UCSD-AML1 (cell line): ENCODE results near the gene KLHL24.
"Not testable (repeated sequence)": the region's sequence is repeated elsewhere in the genome, so short reads cannot be mapped to it uniquely, and the experiment has no call there.

ENCODE experiments used
- DNase-seq: peaks from one replicate; lab custom pipeline; 2025; ENCODE audit not compliant: unreplicated experiment; lab: John Stamatoyannopoulos, UW

The KLHL24 gene

DNA sequence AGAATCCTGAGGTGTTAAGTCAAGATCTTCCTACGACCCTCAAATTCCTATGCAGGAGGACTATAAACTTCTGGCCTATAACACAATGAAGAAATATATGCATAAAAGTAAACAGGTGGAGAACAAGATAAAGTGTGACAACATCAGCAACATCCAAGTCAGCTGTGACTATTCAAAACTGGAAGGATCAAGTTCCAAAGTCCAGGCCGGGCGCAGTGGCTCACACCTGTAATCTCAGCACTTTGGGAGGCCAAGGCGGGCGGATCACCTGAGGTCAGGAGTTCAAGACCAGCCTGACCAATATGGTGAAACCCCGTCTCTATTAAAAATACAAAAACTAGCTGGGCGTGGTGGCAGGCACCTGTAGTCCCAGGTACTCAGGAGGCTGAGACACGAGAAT, 2.7 kb upstream of the KLHL24 start:
- not testable (repeated sequence) for DNase-seq

DNA sequence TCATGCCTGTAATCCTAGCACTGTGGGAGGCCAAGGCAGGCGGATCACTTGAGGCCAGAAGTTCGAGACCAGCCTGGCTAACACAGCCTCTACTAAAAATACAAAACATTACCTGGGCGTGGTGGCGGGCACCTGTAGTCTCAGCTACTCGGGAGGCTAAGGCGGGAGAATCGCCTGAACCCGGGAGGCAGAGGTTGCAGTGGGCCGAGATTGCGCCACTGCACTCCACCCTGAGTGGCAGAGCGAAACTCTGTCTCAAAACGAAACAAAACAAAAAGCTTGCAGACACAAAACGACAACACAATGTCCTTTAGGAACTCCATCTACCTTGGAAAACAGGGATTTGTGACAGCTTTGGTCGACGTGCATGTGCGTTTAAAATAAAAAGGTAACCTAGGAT, 716 bp upstream of the KLHL24 start:
- DNase-seq = no peak

DNA sequence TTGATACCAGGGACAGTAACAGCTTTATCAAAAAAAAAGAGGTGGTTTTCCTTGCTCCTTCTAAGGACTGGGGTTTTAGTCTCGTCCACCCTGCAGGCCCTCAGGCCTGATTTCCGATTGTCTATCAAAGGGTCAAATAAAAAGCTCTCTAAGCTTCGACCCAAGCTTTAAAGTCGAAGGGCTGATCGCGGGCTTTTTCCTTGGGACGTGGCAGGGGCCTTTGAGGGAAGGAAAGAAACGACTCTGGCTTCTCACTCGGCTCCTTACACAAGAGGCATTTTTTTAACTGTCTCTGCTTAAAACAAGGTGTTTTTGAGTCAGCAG, 354 bp upstream of the KLHL24 start:
- no peak for DNase-seq

DNA sequence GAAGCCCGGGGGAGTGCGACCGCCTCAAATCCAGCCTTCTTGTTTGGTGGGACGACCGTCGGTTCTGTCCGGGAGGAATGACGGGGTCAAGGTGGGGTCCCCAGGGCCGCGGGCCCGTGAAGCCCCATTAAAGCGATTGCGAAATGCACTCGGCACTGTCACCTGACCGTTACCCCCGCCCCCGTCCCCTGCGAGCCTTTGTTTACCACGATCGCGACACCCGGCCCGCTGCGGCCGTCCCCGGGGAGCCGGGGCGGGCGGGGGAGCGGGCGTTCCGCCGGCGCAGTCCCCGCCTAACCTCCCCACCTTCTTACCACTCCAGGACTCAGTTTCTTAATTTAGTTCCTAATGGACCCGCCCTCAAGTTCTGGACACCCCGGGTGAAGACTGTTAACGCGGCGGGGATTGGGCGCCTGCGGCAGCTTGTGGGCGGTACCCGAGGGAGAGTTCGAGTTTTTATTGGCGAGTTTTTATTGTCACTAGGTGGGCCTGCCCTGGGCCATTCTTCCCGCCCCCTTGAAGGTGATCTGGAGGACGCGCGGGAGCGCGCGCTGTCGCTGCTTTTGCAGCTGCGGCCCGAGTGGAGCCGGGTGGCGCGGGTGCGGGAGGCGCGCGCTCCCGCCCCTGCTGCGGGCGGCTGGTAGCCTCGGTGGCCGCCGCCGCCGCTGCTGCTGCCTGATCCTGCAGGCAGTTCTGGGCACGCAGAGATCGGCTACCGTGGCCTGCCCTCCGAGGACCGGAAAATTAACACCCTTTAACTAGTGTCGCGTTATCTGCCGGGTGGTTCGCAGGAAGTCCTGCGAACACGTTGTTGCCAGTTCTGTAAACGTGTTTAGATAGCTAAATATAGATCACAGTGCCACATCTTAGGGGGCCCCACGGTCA, 1.0 kb downstream of the KLHL24 start:
- DNase-seq = peak; percentile 90

DNA sequence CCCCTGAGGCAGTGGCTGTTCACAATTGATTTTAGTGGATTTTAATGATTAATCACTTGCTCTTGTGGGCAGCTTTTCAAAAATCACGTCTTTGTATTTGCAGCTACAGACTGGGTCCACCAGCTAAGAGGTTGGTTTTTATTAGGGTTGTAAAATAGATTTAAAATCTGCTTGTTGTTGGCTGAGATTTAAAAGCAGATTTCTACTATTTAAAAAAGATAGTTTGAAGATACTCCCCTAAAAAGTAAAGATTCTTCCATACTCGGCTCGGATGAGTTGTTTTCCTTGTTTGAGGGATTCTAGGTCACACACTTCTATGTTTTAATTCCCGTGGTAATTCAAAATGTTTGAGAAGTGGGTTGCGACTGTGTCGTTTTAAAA, 1.7 kb downstream of the KLHL24 start:
- DNase-seq = no peak

DNA sequence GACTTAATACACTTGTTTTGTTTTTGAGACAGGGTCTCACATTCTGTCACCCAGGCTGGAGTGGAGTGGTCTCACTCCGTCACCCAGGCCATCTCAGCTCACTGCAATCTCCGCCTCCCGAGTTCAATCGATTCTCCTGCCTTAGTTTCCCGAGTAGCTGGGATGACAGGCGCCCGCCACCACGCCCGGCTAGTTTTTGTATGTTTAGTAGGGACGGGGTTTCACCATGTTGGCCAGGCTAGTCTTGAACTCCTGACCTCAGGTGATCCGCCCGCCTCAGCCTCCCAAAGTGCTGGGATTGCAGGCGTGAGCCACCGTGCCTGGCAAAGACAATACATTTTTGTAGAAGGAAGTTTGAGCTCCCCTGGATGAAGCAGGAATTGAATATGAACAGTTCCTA, 2.2 kb downstream of the KLHL24 start:
- not testable (repeated sequence) for DNase-seq

DNA sequence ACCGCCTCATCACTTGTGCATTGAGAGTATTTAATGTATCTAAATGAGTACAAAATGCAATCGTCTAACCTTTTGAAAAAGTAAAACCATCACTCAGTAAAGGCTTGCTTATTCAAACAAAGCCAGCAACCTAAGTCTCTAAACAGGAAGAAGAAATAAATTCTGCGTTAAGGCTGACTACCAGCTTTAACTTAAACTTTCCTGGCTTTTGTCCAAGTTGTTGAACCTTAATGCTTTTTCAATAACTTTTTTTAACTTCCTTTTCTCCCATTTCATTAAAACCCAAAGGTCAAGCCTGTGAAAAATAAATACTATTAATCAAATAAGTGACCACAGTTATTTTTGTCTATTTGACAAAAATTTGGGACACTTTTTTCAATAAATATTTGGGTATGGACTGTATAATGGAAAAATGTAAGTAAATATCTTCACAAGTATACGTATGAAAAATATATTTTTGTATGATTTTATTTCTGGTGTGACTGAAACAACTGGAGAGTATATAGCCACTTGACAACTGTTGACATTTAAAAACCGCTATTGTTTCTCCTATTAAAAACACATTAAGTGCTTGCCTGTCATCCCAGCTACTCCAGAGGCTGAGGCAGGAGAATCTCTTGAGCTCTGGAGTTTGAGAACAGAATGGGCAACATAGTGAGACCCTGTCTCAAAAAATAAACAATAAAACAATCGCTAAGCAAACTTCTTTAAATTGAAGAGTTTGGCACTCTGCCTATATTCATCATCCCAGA, 2.9 kb downstream of the KLHL24 start:
- DNase-seq = no peak

DNA sequence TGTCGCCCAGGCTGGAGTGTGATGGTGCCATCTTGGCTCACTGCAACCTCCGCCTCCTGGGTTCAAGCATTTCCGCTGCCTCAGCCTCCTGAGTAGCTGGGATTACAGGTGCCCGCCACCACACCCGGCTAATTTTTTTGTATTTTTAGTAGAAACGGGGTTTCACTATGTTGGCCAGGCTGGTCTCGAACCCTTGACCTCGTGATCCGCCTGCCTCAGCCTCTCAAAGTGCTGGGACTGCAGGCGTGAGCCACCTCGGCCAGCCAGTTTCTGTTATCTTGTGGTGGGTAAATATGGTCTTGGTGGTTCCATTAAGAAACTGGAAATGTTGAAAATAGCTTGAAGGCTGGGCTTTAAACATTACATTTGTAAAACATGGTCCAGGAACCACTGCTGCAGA, 5.2 kb downstream of the KLHL24 start:
- not testable (repeated sequence) for DNase-seq

DNA sequence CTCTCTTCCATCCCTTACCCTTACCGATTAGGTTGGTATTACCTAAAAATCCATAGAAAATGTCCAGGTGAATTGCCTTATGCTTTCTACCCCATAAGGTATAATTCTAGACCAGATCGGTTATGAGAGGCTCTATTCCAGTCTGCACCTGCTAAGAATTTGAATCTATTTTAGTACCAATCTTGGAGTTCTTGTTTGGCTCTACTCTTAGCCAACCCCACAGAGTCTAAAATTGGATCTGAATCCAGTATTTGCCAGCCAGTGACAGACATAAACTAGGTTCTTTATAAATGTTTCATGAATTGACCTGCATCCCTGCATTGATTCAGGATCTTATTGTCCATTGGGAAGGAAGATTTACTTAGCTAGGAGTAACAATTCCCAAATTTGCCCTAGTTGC, 6.5 kb downstream of the KLHL24 start:
- no peak for DNase-seq

DNA sequence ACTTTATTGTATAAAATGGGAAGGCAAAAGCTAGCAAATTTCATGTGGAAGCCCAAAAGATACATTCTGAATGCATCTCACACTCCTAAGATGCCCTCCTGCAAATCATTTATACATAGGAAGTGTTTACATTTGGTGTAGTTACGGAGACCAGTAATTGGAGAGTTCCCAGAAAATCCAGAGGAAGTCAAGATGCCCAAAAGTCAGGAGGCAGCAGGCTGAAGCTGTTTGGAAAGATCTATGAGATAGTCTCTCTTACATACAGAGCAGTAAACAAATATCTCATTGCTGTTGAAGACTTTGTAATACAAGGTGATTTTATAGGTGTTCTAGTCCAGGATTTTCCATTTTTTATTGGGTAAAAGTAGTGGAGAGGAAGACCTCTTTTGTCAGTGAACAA, 8.8 kb downstream of the KLHL24 start:
- no peak for DNase-seq

DNA sequence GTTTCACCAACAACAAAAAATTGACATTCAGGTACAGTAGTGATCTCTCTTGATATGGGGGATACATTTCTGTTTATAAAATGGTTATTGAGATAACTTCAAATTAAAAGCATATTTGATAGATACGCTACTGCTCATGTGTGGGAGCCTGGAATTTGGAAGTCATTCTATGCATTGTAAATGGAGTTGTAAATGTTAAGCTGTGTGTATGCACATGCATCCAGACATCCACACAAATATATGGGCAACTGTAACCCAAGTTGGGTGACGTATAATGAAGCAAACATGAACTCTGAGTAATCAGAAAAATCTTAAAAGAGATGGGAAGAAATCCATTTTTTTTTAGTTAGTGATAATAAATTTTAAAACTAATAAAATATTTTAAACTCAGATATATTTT, 9.8 kb downstream of the KLHL24 start:
- no peak for DNase-seq

DNA sequence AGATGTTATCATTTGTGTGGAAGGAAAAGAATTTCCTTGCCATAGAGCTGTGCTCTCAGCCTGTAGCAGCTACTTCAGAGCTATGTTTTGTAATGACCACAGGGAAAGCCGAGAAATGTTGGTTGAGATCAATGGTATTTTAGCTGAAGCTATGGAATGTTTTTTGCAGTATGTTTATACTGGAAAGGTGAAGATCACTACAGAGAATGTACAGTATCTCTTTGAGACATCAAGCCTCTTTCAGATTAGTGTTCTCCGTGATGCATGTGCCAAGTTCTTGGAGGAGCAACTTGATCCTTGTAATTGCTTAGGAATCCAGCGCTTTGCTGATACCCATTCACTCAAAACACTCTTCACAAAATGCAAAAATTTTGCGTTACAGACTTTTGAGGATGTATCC, 15.1 kb downstream of the KLHL24 start:
- no peak for DNase-seq

DNA sequence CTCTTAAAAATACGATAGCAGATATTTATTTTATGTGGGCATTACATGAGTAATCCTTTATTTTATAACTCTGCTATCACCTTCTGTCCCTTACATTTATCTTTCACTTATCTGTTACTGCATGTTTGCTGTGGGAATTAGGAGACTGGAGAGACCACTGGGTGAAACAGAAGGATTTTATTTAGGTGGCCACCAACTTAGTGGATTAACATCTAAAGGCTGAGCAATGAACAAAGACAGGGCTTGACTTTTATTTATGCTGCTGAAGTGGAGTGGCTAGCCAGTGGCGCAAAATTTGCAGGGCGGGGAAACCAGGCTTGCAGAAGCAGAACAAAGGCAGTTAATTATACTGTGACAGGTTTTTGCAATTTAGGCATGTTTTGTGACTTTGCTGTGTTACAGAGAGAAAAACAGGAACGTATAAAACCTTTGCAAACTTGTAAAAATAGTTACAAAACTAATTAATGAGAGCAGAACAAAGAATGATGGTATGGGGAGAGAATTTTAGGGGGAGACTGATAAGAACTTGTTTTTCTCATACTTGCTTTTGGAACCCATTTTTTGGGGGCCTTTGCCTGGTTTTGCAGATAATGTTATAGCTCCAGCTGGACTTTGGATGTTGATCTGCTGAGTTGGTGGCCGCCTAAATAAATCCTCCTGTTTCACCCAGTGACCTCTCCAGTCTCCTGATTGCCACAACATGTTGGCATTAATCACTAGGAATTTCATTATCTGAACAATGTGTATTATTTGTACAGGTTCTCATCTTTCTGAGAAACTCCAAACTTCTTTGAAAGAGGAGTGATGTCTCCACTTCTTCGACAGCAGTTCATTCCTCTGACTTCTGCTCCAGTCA, 18.0 kb downstream of the KLHL24 start:
- no peak for DNase-seq

DNA sequence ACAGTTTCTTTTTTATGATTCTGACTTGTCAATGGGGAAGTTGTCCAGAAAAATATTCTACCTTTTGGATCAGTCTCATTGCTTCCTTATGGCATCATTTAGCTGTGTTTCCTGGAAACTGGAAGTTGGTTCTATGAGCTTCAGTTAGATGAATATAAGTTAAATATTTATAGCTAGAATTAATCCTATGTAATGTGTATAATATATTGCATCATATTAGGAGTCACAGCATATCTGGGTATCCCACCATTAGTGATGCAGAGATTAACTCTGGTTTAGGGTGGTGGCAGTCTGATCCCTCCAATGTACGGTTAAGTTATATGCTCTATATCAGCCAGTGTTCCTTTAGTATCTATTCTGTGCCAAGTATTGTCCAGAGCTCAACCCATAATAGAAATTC, 19.3 kb downstream of the KLHL24 start:
- DNase-seq = no peak

DNA sequence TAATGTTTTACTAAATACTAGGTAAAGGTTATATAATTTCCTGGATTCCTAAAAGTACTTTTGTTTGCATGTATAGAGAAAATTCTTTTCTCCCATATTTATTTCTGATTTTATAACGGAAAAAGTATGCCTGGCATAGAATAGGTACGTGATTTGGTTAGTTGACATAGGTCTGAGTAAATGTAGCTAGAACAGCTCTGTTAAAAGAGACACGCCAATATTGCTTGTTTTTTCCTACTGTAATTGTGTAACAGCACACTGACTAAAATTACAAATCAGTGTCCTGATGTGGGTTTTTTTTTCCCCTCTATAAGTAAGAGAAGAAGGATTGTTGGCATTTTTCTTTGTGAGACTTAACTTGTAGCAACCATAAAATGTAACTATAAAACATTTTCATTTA, 26.7 kb downstream of the KLHL24 start:
- DNase-seq = no peak

DNA sequence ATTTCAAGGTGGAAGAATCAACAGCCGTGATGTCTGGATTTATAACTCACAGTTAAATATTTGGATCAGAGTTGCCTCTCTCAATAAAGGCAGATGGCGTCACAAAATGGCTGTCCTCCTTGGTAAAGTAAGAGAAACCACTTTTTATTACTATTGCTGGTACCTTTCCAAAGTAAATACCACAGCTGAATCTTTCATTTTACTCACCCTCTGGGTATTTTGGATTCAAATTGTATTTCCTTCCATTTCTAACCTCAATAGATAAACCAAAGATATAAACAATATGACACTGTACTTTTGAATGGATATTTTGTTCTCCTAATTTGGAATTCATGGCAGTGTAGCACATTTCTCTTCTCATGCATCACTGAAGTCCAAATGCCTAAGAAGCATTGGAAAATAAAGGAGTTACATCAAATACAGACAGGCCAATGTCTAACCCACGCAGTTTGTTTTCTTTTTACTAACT, 29.5 kb downstream of the KLHL24 start:
- DNase-seq = no peak

DNA sequence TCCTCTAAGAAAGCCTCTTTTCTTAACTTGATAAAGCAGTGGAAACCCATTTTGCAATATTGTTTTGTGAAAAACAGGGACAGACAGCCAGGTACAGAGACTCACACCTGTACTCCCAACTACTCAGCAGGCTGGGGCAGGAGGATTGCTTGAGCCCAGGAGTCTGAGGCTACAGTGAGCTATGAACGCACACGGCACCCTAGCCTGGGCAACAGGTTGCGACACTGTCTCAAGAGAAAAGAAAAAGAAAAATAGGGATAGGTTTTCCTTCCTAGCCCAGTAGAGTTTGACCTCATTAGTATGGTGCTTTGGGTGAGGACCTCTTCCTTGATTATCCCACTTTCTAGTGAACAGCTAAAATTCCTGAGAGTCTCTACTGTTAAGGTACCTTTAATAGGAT, 44.6 kb downstream of the KLHL24 start:
- DNase-seq = no peak

DNA sequence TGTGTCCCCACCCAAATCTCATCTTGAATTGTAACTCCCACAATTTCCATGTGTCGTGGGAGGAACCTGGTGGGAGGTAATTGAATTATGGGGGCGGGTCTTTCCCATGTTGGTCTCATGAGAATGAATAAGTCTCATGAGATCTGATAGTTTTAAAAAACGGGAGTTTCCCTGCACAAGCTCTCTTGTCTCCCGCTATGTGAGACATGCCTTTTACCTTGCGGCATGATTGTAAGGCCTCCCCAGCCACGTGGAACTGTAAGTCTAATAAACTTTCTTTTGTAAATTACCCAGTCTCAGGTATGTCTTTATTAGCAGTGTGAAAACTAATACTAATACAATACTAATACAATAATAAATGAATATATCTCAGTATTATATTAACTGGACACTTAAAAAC, 52.3 kb downstream of the KLHL24 start:
- no peak for DNase-seq

DNA sequence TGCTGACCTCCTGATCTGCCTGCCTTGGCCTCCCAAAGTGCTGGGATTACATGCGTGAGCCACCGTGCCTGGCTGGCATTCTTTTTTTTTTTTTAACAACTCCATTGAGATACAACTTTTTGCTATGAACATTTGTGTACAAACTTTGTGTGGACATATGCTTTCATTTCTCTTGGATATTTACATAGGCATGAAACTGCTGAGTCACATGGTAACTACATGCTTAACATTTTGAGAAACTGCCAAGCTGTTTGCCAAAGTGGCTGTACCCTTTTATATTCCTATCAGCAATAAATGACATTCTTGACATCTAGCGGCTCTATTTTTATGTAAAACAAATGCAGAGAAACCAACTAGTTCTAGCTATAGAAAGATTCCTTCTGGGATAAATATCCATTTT, 53.5 kb downstream of the KLHL24 start:
- DNase-seq = no peak

DNA sequence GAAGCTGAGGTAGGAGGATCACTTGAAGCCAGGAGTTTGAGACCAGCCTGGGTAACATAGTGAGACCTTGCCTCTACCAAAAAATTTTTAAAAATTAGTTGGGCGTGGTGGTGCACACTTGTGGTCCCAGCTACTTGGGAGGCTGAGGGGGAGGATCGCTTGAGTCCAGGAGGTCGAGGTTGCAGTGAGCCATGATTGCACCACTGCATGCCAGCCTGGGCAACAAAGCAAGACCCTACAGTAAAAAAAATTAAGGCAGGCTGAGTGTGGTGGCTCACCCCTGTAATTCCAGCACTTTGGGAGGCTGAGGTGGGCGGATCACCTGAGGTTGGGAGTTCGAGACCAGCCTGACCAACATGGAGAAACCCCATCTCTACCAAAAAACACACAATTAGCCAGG, 54.2 kb downstream of the KLHL24 start:
- DNase-seq = not testable (repeated sequence)

DNA sequence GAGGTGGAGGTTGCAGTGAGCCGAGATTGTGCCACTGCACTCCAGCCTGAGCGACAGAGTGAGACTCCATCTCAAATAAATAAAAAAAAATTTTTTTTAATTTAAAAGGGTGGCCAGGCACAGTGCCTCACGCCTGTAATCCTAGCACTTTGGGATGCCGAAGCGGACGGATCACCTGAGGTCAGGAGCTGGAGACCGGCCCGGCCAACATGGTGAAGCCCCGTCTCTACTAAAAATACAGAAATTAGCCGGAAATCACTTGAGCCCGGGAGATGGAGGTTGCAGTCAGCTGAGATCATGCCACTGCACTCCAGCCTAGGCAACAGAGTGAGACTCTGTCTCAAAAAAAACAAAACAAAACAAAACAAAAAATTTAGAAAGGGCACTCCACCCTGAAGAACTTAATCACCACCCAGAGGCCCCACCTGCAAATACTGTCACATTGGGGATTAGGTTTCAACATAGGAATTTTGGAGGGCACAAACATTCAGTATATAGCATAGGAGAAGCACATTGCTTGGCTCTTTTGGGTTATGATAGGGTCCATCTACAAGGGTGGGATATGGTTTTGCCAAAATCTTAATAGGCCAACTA, 55.1 kb downstream of the KLHL24 start:
- DNase-seq = no peak
